Measurements from ENCODE around the gene SP8. TPM values are rescaled to one million over a fixed set of nuclear protein-coding genes. Genes with fewer than 3 reads are reported as not detected.

Gene SP8
- total and polyA plus RNA-seq, 4 donors, result not detected

DNA sequence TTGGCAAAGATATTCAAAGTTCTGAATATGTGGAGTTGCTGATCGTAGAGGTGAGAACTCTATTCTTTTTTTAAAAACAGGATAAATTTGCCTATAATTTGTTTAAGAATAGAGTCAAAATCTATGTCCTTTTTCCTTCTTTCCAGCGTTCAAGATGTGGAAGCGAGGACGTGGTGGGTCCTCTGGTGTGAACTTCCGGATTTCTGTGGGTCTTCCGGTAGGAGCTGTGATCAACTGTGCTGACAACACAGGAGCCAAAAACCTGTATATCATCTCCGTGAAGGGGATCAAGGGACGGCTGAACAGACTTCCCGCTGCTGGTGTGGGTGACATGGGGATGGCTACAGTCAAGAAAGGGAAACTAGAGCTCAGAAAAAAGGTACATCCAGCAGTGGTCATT is 40.5 kb upstream of the SP8 start:
- Histone ChIP-seq H3K4me1 (ENCODE audit: control insufficient read depth in 4 of 4, insufficient read depth in 4 of 4, low read length in 3 of 4) (no peaks in the 10 kb centered on the region), H3K27ac (ENCODE audit: low read depth in 1 of 2, low read length in 2 of 2) (no peak overlapping the region), H3K9ac (ENCODE audit: low read depth in 1 of 2, low read length in 2 of 2) (no peak overlapping the region), H3K4me3 (ENCODE audit: low read depth in 1 of 3, low read length in 3 of 3) (no peak overlapping the region), H3K27me3 (ENCODE audit: control insufficient read depth in 4 of 4, insufficient read depth in 4 of 4, low read length in 3 of 4) (no peaks in the 10 kb centered on the region), H3K36me3 (ENCODE audit: control insufficient read depth in 4 of 4, insufficient read depth in 3 of 4, low read depth in 1 of 4, low read length in 3 of 4) (no peaks in the 10 kb centered on the region), H3K9me3 (ENCODE audit: control insufficient read depth in 4 of 4, low read length in 3 of 4) (no peaks in the 10 kb centered on the region)
- DNase-seq (ENCODE audit: low spot score), result no peak
- TF ChIP-seq CTCF (IDR thresholded peaks at IDR 0.05; ENCODE audit: low read depth, low read length, missing input control) (no peak), RAD21 (IDR thresholded peaks at IDR 0.05) (no peak), TAF1 (conservative IDR thresholded peaks at IDR 0.05) (no peak), FOXA2 (IDR thresholded peaks at IDR 0.05) (no peak), JUND (IDR thresholded peaks at IDR 0.05) (no peak), FOXA1 (IDR thresholded peaks at IDR 0.05) (no peak), NR2F2 (IDR thresholded peaks at IDR 0.05) (no peak), EGR1 (IDR thresholded peaks at IDR 0.05; ENCODE audit: low read depth in 2 of 2) (no peak), YY1 (IDR thresholded peaks at IDR 0.05) (no peak), GABPA (IDR thresholded peaks at IDR 0.05 in 1 of 2, conservative IDR thresholded peaks at IDR 0.05 in 1 of 2) (no peak), REST (IDR thresholded peaks at IDR 0.05) (no peak), HNF4A (conservative IDR thresholded peaks at IDR 0.05) (no peak), RXRA (IDR thresholded peaks at IDR 0.05) (no peak), HNF4G (IDR thresholded peaks at IDR 0.05) (no peak), SP1 (IDR thresholded peaks at IDR 0.05) (no peak), MAX (IDR thresholded peaks at IDR 0.05) (no peak)
- TF ChIP-seq, protein P1, sequence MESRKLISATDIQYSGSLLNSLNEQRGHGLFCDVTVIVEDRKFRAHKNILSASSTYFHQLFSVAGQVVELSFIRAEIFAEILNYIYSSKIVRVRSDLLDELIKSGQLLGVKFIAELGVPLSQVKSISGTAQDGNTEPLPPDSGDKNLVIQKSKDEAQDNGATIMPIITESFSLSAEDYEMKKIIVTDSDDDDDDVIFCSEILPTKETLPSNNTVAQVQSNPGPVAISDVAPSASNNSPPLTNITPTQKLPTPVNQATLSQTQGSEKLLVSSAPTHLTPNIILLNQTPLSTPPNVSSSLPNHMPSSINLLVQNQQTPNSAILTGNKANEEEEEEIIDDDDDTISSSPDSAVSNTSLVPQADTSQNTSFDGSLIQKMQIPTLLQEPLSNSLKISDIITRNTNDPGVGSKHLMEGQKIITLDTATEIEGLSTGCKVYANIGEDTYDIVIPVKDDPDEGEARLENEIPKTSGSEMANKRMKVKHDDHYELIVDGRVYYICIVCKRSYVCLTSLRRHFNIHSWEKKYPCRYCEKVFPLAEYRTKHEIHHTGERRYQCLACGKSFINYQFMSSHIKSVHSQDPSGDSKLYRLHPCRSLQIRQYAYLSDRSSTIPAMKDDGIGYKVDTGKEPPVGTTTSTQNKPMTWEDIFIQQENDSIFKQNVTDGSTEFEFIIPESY (IDR thresholded peaks at IDR 0.05), result no peak
- TF ChIP-seq, protein P2, sequence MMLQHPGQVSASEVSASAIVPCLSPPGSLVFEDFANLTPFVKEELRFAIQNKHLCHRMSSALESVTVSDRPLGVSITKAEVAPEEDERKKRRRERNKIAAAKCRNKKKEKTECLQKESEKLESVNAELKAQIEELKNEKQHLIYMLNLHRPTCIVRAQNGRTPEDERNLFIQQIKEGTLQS (IDR thresholded peaks at IDR 0.05), result no peak
- 82% methylated on average over 9 of the region's 9 CpGs for WGBS
